Measurements from ENCODE around the gene C16orf92. TPM values are rescaled to one million over a fixed set of nuclear protein-coding genes. Genes with fewer than 3 reads are reported as not detected.

C16orf92 gene
- total and polyA plus RNA-seq, 2 experiments from 2014 or later = 0.34 TPM; not detected in 1

DNA sequence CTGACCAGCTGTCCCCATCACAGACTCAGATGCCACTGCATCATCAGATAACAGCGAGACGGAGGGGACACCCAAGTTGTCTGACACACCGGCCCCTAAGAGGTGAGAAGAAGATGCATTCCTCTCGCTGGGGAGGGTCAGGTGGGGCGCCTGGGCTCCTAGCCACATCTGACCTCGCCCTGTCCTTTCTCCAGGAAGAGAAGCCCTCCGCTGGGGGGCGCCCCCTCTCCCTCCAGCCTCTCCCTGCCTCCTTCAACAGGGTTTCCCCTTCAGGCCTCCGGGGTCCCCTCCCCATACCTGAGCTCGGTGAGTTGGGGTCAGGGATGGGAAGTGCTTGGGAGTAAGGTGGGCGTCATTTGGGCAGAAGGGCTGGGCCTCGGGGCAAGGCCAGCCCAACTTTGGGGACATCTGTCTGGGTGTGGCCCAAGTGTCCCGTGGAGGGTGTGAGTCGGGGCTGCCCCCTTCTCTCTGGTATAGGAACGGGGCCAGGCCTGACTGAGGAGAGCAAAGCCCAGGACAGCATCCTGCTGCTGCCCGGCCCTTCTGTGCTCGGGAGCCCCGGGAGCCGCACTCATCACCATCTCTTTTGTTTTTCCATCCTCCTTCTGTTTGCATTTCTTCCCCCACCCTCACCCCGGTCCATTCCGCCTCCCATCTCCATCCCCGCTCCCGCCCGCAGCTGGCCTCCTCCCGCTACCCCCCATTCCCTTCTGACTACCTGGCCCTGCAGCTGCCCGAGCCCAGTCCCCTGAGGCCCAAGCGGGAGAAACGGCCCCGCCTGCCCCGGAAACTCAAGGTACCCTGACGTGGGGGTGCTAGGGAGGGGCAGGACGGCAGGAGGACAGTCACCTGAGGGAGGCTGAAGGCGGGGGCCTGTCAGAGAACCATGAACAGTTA, 22.0 kb upstream of the C16orf92 start:
- no peak overlapping the region for H3K27ac ChIP-seq (ENCODE audit: low read depth)
- H3K27ac Mint-ChIP-seq = no peak overlapping the region
- H3K9me3 Mint-ChIP-seq = peaks cover 2% of the 10 kb centered on the region; the same call in 2 of the 3 replicates
- peak overlapping the region; percentile 50 for H3K4me3 ChIP-seq
- no peaks in the 10 kb centered on the region for H3K9me2 ChIP-seq (ENCODE audit: insufficient read depth)
- peak; percentile 53 for ATAC-seq
- H3K4me3 Mint-ChIP-seq = peak overlapping the region; percentile 64
- H3F3A ChIP-seq (replicated peaks; ENCODE audit: low read depth) = peaks cover 9% of the 10 kb centered on the region
- H3K4me2 ChIP-seq = peak overlapping the region; percentile 80
- peaks cover 33% of the 10 kb centered on the region for H3K36me3 Mint-ChIP-seq (ENCODE audit: low read depth)
- TF ChIP-seq, protein P1, sequence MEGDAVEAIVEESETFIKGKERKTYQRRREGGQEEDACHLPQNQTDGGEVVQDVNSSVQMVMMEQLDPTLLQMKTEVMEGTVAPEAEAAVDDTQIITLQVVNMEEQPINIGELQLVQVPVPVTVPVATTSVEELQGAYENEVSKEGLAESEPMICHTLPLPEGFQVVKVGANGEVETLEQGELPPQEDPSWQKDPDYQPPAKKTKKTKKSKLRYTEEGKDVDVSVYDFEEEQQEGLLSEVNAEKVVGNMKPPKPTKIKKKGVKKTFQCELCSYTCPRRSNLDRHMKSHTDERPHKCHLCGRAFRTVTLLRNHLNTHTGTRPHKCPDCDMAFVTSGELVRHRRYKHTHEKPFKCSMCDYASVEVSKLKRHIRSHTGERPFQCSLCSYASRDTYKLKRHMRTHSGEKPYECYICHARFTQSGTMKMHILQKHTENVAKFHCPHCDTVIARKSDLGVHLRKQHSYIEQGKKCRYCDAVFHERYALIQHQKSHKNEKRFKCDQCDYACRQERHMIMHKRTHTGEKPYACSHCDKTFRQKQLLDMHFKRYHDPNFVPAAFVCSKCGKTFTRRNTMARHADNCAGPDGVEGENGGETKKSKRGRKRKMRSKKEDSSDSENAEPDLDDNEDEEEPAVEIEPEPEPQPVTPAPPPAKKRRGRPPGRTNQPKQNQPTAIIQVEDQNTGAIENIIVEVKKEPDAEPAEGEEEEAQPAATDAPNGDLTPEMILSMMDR (conservative IDR thresholded peaks at IDR 0.05; ENCODE audit: low read depth in 2 of 2) = peak; percentile 71 to 72
- no peak for TF ChIP-seq STAT1 (IDR thresholded peaks at IDR 0.05; ENCODE audit: unreplicated experiment)
- no peaks in the 10 kb centered on the region for H3K27me3 ChIP-seq (ENCODE audit: insufficient read depth)
- peaks cover 42% of the 10 kb centered on the region for H3K4me1 Mint-ChIP-seq
- peak; percentile 88 for DNase-seq (ENCODE audit: low spot score)
- peaks cover 7% of the 10 kb centered on the region; the same call in 1 of the 2 replicates for H3K79me2 ChIP-seq (replicated peaks; ENCODE audit: insufficient read depth)
- H4K20me1 ChIP-seq (replicated peaks; ENCODE audit: insufficient read depth) = peaks cover 10% of the 10 kb centered on the region; the same call in 1 of the 2 replicates
- H3K4me1 ChIP-seq (ENCODE audit: insufficient read depth) = peaks cover 24% of the 10 kb centered on the region
- no peak overlapping the region for H2AFZ ChIP-seq
- peaks cover 15% of the 10 kb centered on the region for H3K27me3 Mint-ChIP-seq (ENCODE audit: insufficient read depth, low read depth, poor library complexity)
- peaks cover 5% of the 10 kb centered on the region; the same call in 1 of the 2 replicates for H3K36me3 ChIP-seq (ENCODE audit: insufficient read depth)

GRCh38 chr16:30002614-30003346, 20.2 kb upstream of the C16orf92 start:
- no peaks in the 10 kb centered on the region for H3K9me2 ChIP-seq (ENCODE audit: insufficient read depth)
- H3K4me2 ChIP-seq = no peak overlapping the region
- H3K27me3 ChIP-seq (ENCODE audit: insufficient read depth) = no peaks in the 10 kb centered on the region
- H3K27ac Mint-ChIP-seq = peak overlapping the region; percentile 62; the same call in 1 of the 2 replicates
- TF ChIP-seq ETS1 (IDR thresholded peaks at IDR 0.05) (no peak), POLR2AphosphoS5 (IDR thresholded peaks at IDR 0.05; ENCODE audit: low read depth) (no peak), ZNF331 (CRISPR knock-in tag; IDR thresholded peaks at IDR 0.05; ENCODE audit: low read depth) (no peak), CREB1 (CRISPR knock-in tag; IDR thresholded peaks at IDR 0.05; ENCODE audit: low read depth) (no peak), JUNB (IDR thresholded peaks at IDR 0.05; ENCODE audit: unreplicated experiment) (no peak), EZH2phosphoT487 (IDR thresholded peaks at IDR 0.05; ENCODE audit: unreplicated experiment) (no peak)
- TF ChIP-seq, protein P2, sequence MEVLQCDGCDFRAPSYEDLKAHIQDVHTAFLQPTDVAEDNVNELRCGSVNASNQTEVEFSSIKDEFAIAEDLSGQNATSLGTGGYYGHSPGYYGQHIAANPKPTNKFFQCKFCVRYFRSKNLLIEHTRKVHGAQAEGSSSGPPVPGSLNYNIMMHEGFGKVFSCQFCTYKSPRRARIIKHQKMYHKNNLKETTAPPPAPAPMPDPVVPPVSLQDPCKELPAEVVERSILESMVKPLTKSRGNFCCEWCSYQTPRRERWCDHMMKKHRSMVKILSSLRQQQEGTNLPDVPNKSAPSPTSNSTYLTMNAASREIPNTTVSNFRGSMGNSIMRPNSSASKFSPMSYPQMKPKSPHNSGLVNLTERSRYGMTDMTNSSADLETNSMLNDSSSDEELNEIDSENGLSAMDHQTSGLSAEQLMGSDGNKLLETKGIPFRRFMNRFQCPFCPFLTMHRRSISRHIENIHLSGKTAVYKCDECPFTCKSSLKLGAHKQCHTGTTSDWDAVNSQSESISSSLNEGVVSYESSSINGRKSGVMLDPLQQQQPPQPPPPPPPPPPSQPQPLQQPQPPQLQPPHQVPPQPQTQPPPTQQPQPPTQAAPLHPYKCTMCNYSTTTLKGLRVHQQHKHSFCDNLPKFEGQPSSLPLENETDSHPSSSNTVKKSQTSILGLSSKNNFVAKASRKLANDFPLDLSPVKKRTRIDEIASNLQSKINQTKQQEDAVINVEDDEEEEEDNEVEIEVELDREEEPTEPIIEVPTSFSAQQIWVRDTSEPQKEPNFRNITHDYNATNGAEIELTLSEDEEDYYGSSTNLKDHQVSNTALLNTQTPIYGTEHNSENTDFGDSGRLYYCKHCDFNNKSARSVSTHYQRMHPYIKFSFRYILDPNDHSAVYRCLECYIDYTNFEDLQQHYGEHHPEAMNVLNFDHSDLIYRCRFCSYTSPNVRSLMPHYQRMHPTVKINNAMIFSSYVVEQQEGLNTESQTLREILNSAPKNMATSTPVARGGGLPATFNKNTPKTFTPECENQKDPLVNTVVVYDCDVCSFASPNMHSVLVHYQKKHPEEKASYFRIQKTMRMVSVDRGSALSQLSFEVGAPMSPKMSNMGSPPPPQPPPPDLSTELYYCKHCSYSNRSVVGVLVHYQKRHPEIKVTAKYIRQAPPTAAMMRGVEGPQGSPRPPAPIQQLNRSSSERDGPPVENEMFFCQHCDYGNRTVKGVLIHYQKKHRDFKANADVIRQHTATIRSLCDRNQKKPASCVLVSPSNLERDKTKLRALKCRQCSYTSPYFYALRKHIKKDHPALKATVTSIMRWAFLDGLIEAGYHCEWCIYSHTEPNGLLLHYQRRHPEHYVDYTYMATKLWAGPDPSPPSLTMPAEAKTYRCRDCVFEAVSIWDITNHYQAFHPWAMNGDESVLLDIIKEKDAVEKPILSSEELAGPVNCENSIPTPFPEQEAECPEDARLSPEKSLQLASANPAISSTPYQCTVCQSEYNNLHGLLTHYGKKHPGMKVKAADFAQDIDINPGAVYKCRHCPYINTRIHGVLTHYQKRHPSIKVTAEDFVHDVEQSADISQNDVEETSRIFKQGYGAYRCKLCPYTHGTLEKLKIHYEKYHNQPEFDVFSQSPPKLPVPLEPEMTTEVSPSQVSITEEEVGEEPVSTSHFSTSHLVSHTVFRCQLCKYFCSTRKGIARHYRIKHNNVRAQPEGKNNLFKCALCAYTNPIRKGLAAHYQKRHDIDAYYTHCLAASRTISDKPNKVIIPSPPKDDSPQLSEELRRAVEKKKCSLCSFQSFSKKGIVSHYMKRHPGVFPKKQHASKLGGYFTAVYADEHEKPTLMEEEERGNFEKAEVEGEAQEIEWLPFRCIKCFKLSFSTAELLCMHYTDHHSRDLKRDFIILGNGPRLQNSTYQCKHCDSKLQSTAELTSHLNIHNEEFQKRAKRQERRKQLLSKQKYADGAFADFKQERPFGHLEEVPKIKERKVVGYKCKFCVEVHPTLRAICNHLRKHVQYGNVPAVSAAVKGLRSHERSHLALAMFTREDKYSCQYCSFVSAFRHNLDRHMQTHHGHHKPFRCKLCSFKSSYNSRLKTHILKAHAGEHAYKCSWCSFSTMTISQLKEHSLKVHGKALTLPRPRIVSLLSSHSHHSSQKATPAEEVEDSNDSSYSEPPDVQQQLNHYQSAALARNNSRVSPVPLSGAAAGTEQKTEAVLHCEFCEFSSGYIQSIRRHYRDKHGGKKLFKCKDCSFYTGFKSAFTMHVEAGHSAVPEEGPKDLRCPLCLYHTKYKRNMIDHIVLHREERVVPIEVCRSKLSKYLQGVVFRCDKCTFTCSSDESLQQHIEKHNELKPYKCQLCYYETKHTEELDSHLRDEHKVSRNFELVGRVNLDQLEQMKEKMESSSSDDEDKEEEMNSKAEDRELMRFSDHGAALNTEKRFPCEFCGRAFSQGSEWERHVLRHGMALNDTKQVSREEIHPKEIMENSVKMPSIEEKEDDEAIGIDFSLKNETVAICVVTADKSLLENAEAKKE (CRISPR knock-in tag; IDR thresholded peaks at IDR 0.05) = no peak
- peaks cover 8% of the 10 kb centered on the region; the same call in 1 of the 2 replicates for H4K20me1 ChIP-seq (replicated peaks; ENCODE audit: insufficient read depth)
- peaks cover 25% of the 10 kb centered on the region for H3K36me3 Mint-ChIP-seq (ENCODE audit: low read depth)
- no peak overlapping the region for H3K4me3 ChIP-seq
- no peak overlapping the region for H3K27ac ChIP-seq (ENCODE audit: low read depth)
- H3K27me3 Mint-ChIP-seq (ENCODE audit: insufficient read depth, low read depth, poor library complexity) = peaks cover 15% of the 10 kb centered on the region
- no peak overlapping the region; the same call in 2 of the 3 replicates for H3K4me3 Mint-ChIP-seq
- no peak for DNase-seq (ENCODE audit: low spot score)
- 0 out of 2 replicates have a peak, but pooled peaks cover 1% of the 10 kb centered on the region for H3F3A ChIP-seq (replicated peaks; ENCODE audit: low read depth)
- H3K36me3 ChIP-seq (ENCODE audit: insufficient read depth) = peaks cover 5% of the 10 kb centered on the region; the same call in 1 of the 2 replicates
- peaks cover 18% of the 10 kb centered on the region for H3K4me1 ChIP-seq (ENCODE audit: insufficient read depth)
- H3K9me3 Mint-ChIP-seq = no peaks in the 10 kb centered on the region
- H2AFZ ChIP-seq = no peak overlapping the region
- no peaks in the 10 kb centered on the region for H3K79me2 ChIP-seq (replicated peaks; ENCODE audit: insufficient read depth)
- H3K4me1 Mint-ChIP-seq = peaks cover 41% of the 10 kb centered on the region
- no peak for ATAC-seq
